Skeletal muscle tissue (tissue), 4 donors: ENCODE results near the gene FHIT. TPM values are rescaled to one million over a fixed set of nuclear protein-coding genes. Genes with fewer than 3 reads are reported as not detected.

ENCODE experiments used
- H3K27ac ChIP-seq: one replicate; pipeline ENCODE4 v1.7.0; 2013; ENCODE audit warnings: mild to moderate bottlenecking, low read depth, low read length, inconsistent platforms
- H3K27me3 ChIP-seq, 3 donors: one replicate each; pipeline ENCODE4 v1.7.0; 2013; ENCODE audit warnings: low read length in 3 of 3; ENCODE audit not compliant: control insufficient read depth in 3 of 3, insufficient read depth in 3 of 3
- H3K36me3 ChIP-seq, 3 donors: one replicate each; pipeline ENCODE4 v1.7.0; 2013; ENCODE audit warnings: low read length in 3 of 3; ENCODE audit not compliant: control insufficient read depth in 3 of 3, insufficient read depth in 3 of 3
- H3K4me1 ChIP-seq, 3 donors: one replicate each; pipeline ENCODE4 v1.7.0; 2013; ENCODE audit warnings: low read length in 3 of 3, mild to moderate bottlenecking in 3 of 3; ENCODE audit not compliant: control insufficient read depth in 3 of 3, insufficient read depth in 3 of 3
- H3K4me3 ChIP-seq, 3 donors: one replicate each; pipeline ENCODE4 v1.7.0; 2013; ENCODE audit warnings: low read length in 3 of 3
- H3K9ac ChIP-seq, 3 donors: one replicate each; pipeline ENCODE4 v1.7.0; 2013; ENCODE audit warnings: low read length in 3 of 3, mild to moderate bottlenecking in 3 of 3, moderate library complexity in 2 of 3, low read depth in 1 of 3
- H3K9me3 ChIP-seq, 3 donors: one replicate each; pipeline ENCODE4 v1.7.0; 2013; ENCODE audit warnings: low read length in 3 of 3; ENCODE audit not compliant: control insufficient read depth in 3 of 3
- total RNA-seq: library from RNA; depleted of rRNA; stranded (reverse); fragments of >200 nt; gene quantifications from one replicate; pipeline ENCODE4 v1.2.3, GENCODE V29; 2014
- donor health status: Osteomylitis.

FHIT gene
- total RNA-seq, 1 donor from 2014 or later, result 4.2 TPM

DNA sequence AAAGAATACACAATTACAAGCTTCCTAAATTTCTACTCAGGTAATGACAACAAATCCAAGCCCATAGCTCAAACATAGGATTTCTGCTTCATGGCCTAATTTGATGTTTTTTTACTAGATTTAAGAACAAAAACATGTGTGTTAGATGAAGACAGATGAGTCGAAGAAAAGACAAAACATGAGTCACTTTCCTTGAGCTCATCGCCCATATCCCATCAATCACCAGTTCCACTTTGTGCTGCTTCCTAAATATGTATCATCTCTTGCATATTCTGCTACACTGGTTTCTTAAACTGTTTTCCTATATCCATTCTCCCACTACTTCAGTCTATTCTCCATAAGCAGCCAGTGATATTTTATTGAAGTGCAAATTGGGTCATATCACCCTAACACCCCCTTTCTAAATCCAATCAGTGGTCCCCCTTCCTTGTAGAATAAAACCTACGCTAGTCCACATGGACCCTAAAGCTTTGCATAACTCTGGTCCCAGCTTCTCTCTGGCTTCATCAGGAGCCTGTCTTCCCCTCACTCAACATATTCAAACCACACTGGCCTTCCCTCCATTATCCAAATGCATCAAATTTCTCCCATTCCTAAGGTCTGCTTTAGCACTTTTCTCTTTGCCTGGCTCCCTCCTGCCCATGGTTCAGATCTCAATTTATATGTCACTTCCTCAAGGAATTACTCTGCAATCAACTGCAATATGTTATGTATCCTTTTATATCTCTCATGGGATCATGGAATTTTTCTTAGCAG, 1033.9 kb downstream of the FHIT start:
- no peak overlapping the region for H3K4me3 ChIP-seq
- no peak overlapping the region for H3K27ac ChIP-seq
- H3K4me1 ChIP-seq, result no peaks in the 10 kb centered on the region
- H3K36me3 ChIP-seq, result no peaks in the 10 kb centered on the region
- no peak overlapping the region for H3K9ac ChIP-seq
- no peaks in the 10 kb centered on the region for H3K9me3 ChIP-seq
- no peaks in the 10 kb centered on the region for H3K27me3 ChIP-seq

DNA sequence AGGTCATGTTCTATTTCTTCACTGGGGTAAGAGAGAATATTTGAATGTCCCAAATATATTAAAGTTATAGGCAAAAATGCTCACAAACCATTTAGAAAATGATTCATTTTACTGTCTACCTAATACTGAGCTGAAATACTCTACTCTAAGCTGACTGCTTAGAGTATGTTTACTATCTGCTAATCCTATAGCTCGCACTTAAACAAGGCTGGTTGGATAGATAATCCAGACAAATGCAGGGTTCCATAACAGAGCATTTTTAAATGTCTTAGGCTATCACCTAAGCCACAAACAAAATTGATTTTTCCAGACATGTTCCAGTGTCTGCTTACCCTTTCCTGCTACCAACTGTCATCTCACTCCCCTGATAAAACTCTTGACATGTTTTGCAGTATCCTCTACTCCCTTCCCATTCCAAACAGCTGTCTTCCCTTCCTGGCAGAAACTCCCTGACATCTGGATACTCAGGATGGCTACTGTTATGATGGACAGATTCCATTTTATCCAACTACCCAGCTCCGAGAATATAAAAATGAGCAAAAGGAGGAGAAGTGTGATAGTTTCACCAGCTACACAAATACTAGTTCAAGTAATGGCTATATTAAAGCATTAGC, 1034.7 kb downstream of the FHIT start:
- Histone ChIP-seq H3K4me1 (no peaks in the 10 kb centered on the region), H3K9me3 (no peaks in the 10 kb centered on the region), H3K4me3 (no peak overlapping the region), H3K27me3 (no peaks in the 10 kb centered on the region), H3K9ac (no peak overlapping the region), H3K27ac (no peak overlapping the region), H3K36me3 (no peaks in the 10 kb centered on the region)

DNA sequence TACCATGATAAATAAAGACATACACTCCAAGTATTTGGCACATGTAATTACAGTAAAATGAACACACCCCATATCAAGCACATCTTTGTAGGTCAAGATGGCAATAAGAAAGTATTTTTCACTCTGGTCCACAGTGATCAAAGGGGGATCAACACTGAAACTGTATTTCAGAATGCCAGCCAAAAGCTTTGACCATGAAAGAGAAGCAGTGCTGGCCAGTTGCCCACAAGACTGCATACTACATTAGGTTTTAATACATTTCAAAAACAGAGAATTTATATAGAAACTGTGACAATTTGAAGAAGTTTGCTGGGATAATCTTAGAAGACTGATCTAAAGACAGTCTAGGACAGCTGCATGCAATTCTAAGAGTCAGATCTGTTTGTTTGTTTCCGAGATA, 1035.3 kb downstream of the FHIT start:
- Histone ChIP-seq H3K27ac (no peak overlapping the region), H3K4me1 (no peaks in the 10 kb centered on the region), H3K27me3 (no peaks in the 10 kb centered on the region), H3K9me3 (no peaks in the 10 kb centered on the region), H3K36me3 (no peaks in the 10 kb centered on the region), H3K4me3 (no peak overlapping the region), H3K9ac (no peak overlapping the region)

DNA sequence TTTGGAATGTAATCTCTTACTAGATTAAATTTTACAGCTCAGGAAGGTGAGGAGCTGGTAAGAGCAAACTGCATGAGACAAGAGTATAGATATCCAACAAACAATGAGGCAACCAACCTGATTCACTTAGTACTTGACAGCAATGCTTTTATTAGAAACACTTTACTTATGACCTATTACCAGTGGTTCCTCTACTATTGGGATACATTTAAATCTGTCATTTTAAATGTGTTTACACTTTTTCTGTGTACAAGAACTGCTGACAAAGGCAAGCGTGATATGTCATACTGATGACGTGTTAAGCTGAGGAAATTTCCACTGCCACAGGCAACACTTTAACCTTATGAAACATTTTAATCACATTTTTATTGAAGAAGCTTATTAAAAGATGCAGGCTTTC, 1043.3 kb downstream of the FHIT start:
- Histone ChIP-seq H3K9me3 (no peaks in the 10 kb centered on the region), H3K9ac (no peak overlapping the region), H3K27ac (no peak overlapping the region), H3K36me3 (no peaks in the 10 kb centered on the region), H3K27me3 (no peaks in the 10 kb centered on the region), H3K4me3 (no peak overlapping the region), H3K4me1 (no peaks in the 10 kb centered on the region)

DNA sequence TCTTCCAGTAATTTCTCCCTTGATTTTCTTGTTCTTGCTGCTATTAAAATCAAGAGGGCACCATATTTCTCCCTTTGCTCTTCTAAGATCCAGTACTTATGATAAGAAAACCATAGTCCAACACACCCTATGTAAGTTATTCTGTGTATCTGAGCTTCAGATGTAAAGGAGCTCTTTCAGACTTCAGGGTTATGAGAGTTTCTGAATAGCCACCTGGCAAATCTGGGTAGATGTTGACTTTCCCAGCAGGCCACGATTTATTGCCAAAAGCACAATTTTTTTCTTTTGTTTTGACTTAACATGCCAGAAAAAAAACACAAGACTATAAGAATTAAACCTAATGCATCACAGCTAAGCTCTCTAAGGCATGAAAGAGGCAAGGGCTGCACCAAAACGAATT, 1045.0 kb downstream of the FHIT start:
- no peak overlapping the region for H3K4me3 ChIP-seq
- H3K36me3 ChIP-seq, result no peaks in the 10 kb centered on the region
- H3K27me3 ChIP-seq, result no peaks in the 10 kb centered on the region
- no peak overlapping the region for H3K9ac ChIP-seq
- no peaks in the 10 kb centered on the region for H3K9me3 ChIP-seq
- H3K27ac ChIP-seq, result no peak overlapping the region
- H3K4me1 ChIP-seq, result no peaks in the 10 kb centered on the region

DNA sequence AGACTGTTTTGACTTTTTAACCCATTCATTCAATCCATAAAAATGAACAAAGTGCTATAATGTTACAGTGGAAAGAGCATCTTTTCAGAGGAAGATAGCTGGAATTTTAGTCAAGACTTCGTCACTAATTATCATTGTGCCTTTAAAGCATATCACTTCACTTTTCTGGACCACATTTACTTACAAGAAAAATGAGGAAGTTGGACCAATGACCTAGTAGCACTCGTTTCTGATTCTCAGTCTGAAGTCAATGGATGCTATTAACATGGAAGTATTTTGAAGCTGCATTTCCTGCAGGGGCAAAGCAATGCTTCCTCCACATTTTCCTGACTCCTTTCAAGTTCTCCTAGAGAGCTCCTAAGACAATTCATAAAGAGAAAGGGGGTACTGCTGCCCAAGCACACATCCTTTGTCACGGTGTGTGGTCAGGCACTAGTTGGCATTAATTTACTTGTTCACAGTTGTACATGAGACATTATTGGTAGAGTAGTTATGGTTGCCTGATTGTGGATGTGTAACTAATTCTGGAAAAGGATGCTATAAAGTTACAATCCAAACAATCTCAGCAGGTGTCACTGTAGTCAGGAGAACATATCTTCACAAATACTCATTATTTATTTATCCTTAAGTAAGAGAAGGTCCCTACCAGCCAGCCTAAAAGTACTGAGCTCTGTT, 1049.1 kb downstream of the FHIT start:
- no peak overlapping the region for H3K27ac ChIP-seq
- H3K4me3 ChIP-seq, result no peak overlapping the region
- no peaks in the 10 kb centered on the region for H3K4me1 ChIP-seq
- no peaks in the 10 kb centered on the region for H3K27me3 ChIP-seq
- H3K9ac ChIP-seq, result no peak overlapping the region
- H3K36me3 ChIP-seq, result no peaks in the 10 kb centered on the region
- no peaks in the 10 kb centered on the region for H3K9me3 ChIP-seq

DNA sequence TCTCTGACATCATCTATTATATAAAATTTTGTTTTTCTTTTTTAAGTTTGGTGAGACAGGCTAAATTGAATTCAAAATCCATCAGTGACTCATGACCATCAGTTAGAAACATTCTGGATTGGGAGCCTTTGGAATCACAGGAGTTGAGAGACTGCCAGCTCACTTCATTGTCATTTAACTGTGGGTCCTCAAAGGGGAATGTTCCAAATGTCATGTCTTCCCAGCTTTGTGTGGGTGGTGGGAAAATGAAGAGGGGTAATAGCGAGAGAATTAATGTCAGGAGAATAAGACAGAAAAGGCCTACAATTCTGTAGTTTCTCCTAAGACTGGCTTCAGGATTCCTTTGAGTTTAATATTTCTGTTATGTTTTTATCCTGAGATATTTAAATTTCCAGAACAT, 1051.9 kb downstream of the FHIT start:
- H3K27ac ChIP-seq, result no peak overlapping the region
- H3K27me3 ChIP-seq, result no peaks in the 10 kb centered on the region
- H3K9ac ChIP-seq, result no peak overlapping the region
- no peaks in the 10 kb centered on the region for H3K9me3 ChIP-seq
- H3K4me1 ChIP-seq, result no peaks in the 10 kb centered on the region
- no peaks in the 10 kb centered on the region for H3K36me3 ChIP-seq
- no peak overlapping the region for H3K4me3 ChIP-seq

DNA sequence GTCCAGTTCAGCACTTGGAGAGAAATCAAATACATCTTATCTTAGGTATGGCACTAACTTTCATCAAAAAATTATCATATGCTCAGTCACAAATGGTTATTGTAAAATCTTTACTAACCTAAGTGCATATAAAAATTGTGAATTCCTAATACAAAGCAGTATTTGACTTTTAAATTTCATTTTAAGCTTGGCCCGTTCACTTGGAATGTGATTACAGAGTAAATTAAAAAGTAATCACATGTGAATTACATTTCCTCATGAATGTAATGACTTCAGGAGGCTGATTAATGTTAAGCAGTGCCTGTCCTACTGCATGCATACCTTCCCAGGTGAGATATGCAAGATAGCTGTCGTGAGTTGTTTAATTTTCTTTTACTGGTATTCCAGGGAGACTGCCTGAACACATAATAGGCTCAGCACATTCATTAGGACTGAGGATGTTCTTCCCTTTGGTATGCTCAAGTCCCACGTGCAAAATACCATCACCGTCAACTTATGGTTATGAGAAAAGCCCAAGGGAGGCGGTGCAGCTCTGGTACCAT, 1053.0 kb downstream of the FHIT start:
- H3K27ac ChIP-seq, result no peak overlapping the region
- H3K9me3 ChIP-seq, result no peaks in the 10 kb centered on the region
- no peaks in the 10 kb centered on the region for H3K36me3 ChIP-seq
- H3K27me3 ChIP-seq, result no peaks in the 10 kb centered on the region
- no peak overlapping the region for H3K9ac ChIP-seq
- no peaks in the 10 kb centered on the region for H3K4me1 ChIP-seq
- no peak overlapping the region for H3K4me3 ChIP-seq

DNA sequence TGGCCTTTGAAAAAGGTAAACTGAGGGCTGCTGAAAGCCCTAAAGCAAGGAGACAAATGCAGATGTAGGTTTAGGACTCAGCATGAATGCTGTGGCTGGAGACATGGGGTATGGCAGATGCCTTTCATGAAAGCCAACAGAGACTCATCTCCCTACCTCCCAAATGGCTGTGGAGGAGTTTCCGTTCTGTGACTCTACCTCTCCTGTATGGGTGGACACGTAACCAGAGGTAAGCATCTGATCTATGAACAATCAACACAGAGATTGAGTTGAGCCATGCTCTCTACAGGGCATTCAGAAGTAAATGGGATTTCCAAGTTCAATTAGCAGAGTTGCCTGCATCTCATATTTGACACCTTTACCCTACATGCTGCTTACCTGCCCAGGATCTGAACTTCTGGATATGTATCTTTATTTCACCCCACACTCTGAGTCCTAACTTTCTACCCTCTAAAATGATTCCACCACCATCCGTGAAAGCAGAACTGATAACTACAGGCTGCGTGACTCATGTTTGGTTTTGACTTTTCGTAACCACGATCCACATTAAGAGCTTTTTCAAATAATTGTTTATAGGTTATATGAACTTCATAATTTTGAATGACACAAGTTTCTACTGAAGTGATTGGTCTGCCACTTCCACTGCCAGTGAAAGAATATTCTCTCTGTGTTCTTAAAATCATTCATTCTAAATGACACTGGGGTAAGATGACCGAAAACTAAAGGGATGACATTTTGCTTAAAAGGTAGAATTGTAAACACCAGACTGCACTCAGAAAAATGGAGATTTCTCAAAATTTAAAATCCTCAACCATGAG, 1058.7 kb downstream of the FHIT start:
- no peaks in the 10 kb centered on the region for H3K4me1 ChIP-seq
- no peaks in the 10 kb centered on the region for H3K27me3 ChIP-seq
- H3K4me3 ChIP-seq, result no peak overlapping the region
- H3K36me3 ChIP-seq, result no peaks in the 10 kb centered on the region
- no peak overlapping the region for H3K9ac ChIP-seq
- H3K9me3 ChIP-seq, result no peaks in the 10 kb centered on the region
- H3K27ac ChIP-seq, result no peak overlapping the region
